Hepatocyte (in vitro differentiated cells): ENCODE results near the gene DIAPH2.

Experiments
- EZH2 ChIP-seq: fragments of 200-600 bp; sonication (generic); IDR thresholded peaks from 2 replicates; pipeline ENCODE4 v1.6.1; 2016; ENCODE audit warnings: antibody characterized with exemption, mild to moderate bottlenecking, borderline replicate concordance
- EZH2phosphoT487 ChIP-seq: fragments of 200-600 bp; sonication (generic); IDR thresholded peaks from one replicate; pipeline ENCODE4 v1.6.1; 2018; ENCODE audit warnings: antibody characterized with exemption, mild to moderate bottlenecking, low read depth, moderate library complexity; ENCODE audit not compliant: unreplicated experiment, severe bottlenecking
- TF ChIP-seq, protein P1 (sequence below): fragments of 200-600 bp; sonication (generic); IDR thresholded peaks from 2 replicates; pipeline ENCODE4 v1.5.1; 2016; ENCODE audit warnings: antibody characterized with exemption, mild to moderate bottlenecking; ENCODE audit not compliant: poor library complexity

GRCh38 chrX:97074400-97074799, 389.8 kb downstream of the DIAPH2 start:
- TF ChIP-seq, protein P1, sequence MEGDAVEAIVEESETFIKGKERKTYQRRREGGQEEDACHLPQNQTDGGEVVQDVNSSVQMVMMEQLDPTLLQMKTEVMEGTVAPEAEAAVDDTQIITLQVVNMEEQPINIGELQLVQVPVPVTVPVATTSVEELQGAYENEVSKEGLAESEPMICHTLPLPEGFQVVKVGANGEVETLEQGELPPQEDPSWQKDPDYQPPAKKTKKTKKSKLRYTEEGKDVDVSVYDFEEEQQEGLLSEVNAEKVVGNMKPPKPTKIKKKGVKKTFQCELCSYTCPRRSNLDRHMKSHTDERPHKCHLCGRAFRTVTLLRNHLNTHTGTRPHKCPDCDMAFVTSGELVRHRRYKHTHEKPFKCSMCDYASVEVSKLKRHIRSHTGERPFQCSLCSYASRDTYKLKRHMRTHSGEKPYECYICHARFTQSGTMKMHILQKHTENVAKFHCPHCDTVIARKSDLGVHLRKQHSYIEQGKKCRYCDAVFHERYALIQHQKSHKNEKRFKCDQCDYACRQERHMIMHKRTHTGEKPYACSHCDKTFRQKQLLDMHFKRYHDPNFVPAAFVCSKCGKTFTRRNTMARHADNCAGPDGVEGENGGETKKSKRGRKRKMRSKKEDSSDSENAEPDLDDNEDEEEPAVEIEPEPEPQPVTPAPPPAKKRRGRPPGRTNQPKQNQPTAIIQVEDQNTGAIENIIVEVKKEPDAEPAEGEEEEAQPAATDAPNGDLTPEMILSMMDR = no peak
- TF ChIP-seq EZH2 (no peak), EZH2phosphoT487 (no peak)
